Endothelial cell of umbilical vein (primary cell): Measurements from ENCODE around the gene PRKG1. TPM values are rescaled to one million over a fixed set of nuclear protein-coding genes. Genes with fewer than 3 reads are reported as not detected.

Experiments used
- BruUV-seq: library from RNA; stranded (reverse); fragments of 400-500 nt; replicated peaks from 2 replicates; lab custom pipeline; 2021; lab: Mats Ljungman, UMichigan
- CTCF ChIA-PET: fragments of 300-600, 350-600 bp; sonication (Branson Sonifier 250); formaldehyde crosslinking; loops from one replicate; lab custom pipeline; 2021; ENCODE audit warnings: antibody characterized with exemption, inconsistent platforms; lab: Charles Lee
- POLR2A ChIA-PET: fragments of 300-600, 350-600 bp; sonication (Branson Sonifier 250); formaldehyde crosslinking; loops from one replicate; lab custom pipeline; 2021; ENCODE audit warnings: antibody characterized with exemption, inconsistent platforms; lab: Charles Lee
- DNase-seq: peaks from one replicate; pipeline ENCODE4 v3.0.0-alpha.2; 2011; ENCODE audit warnings: low read depth, low spot score
- FAIRE-seq: peaks from 2 replicates; lab custom pipeline; 2011; peaks lifted over from hg19 to GRCh38; lab: Jason Lieb, UNC
- H2AFZ ChIP-seq: 2 replicates; pipeline ENCODE4 v1.6.0; 2012; ENCODE audit warnings: low read depth, low read length, control low read depth, inconsistent platforms
- H3K27ac ChIP-seq: 2 replicates; pipeline ENCODE4 v1.5.1; 2011; ENCODE audit warnings: low read depth, mild to moderate bottlenecking, control low read depth, low read length, moderate library complexity; ENCODE audit not compliant: insufficient read depth
- H3K27me3 ChIP-seq, 2 experiments: 2 replicates each; pipeline versions ENCODE4 v1.6.0 to v1.6.1; 2011; ENCODE audit warnings: low read length in 2 of 2, mixed read lengths in 1 of 2; ENCODE audit not compliant: control insufficient read depth in 2 of 2, insufficient read depth in 2 of 2
- H3K36me3 ChIP-seq, 2 experiments: 2 replicates in 1 of 2; 3 replicates in 1 of 2; pipeline ENCODE4 v1.5.1; 2011; ENCODE audit warnings: low read length in 2 of 2, mild to moderate bottlenecking in 1 of 2, moderate library complexity in 1 of 2; ENCODE audit not compliant: control insufficient read depth in 2 of 2, insufficient read depth in 2 of 2; ENCODE audit errors: extremely low read depth in 1 of 2
- H3K4me1 ChIP-seq: 3 replicates; pipeline ENCODE4 v1.5.1; 2011; ENCODE audit warnings: mild to moderate bottlenecking, low read length; ENCODE audit not compliant: control insufficient read depth, insufficient read depth; ENCODE audit errors: extremely low read depth
- H3K4me2 ChIP-seq: 2 replicates; pipeline ENCODE4 v1.6.1; 2011; ENCODE audit warnings: low read length, control low read depth, mixed read lengths; ENCODE audit not compliant: insufficient read depth
- H3K4me3 ChIP-seq, 3 experiments: fragments of 200-600 bp in 1 of 3; sonication (generic), shearing (Covaris generic) in 1 of 3; replicated peaks in 1 of 3; 2 replicates each; pipeline ENCODE4 v1.5.1; 2011 to 2016; ENCODE audit warnings: control low read depth in 3 of 3, low read length in 3 of 3, mild to moderate bottlenecking in 2 of 3, inconsistent platforms in 1 of 3, low read depth in 1 of 3, moderate library complexity in 1 of 3; ENCODE audit not compliant: insufficient read depth in 1 of 3
- H3K79me2 ChIP-seq: 2 replicates; pipeline ENCODE4 v1.6.0; 2012; ENCODE audit warnings: low read length, inconsistent platforms; ENCODE audit not compliant: control insufficient read depth, insufficient read depth
- H3K9ac ChIP-seq: replicated peaks from 2 replicates; pipeline ENCODE3; 2011; ENCODE audit warnings: low read length, control low read depth; ENCODE audit not compliant: insufficient read depth; ENCODE audit errors: extremely low read depth
- H3K9me1 ChIP-seq: replicated peaks from 3 replicates; pipeline ENCODE4 v1.6.0; 2011; ENCODE audit warnings: mild to moderate bottlenecking, low read length; ENCODE audit not compliant: control insufficient read depth, insufficient read depth; ENCODE audit errors: extremely low read depth
- H3K9me3 ChIP-seq: replicated peaks from 2 replicates; pipeline ENCODE4 v1.5.1; 2012; ENCODE audit warnings: low read length, inconsistent platforms; ENCODE audit not compliant: control insufficient read depth, insufficient read depth
- H4K20me1 ChIP-seq: replicated peaks from 2 replicates; pipeline ENCODE3; 2011; ENCODE audit warnings: mild to moderate bottlenecking, low read length; ENCODE audit not compliant: control insufficient read depth, insufficient read depth; ENCODE audit errors: extremely low read depth
- CTCF ChIP-seq, 2 donors: IDR thresholded peaks; 1 replicate in 1 of 2; 2 replicates in 1 of 2; pipeline ENCODE4 v1.5.1; 2011; ENCODE audit warnings: low read length in 2 of 2, mild to moderate bottlenecking in 2 of 2, moderate library complexity in 2 of 2, control low read depth in 1 of 2, inconsistent platforms in 1 of 2, low read depth in 1 of 2; ENCODE audit not compliant: insufficient read depth in 1 of 2; ENCODE audit errors: extremely low read depth in 1 of 2
- EZH2 ChIP-seq: IDR thresholded peaks from 2 replicates; pipeline ENCODE4 v1.6.1; 2012; ENCODE audit warnings: borderline replicate concordance, low read depth, mild to moderate bottlenecking, moderate library complexity, low read length, inconsistent platforms; ENCODE audit not compliant: severe bottlenecking
- FOS ChIP-seq: IDR thresholded peaks from 2 replicates; pipeline ENCODE4 v1.6.1; 2011; ENCODE audit warnings: mild to moderate bottlenecking, low read length, moderate library complexity, borderline replicate concordance; ENCODE audit not compliant: insufficient read depth
- GATA2 ChIP-seq: IDR thresholded peaks from 2 replicates; pipeline ENCODE4 v1.7.0; 2011; ENCODE audit warnings: low read depth, mild to moderate bottlenecking, moderate library complexity, mixed read lengths, low read length; ENCODE audit not compliant: insufficient read length, insufficient read depth
- JUN ChIP-seq: IDR thresholded peaks from 2 replicates; pipeline ENCODE4 v1.6.1; 2011; ENCODE audit warnings: borderline replicate concordance, low read depth; ENCODE audit not compliant: insufficient read length, insufficient read depth
- MAX ChIP-seq: IDR thresholded peaks from 2 replicates; pipeline ENCODE4 v1.6.1; 2011; ENCODE audit not compliant: insufficient read depth, insufficient read length
- MYC ChIP-seq: IDR thresholded peaks from one replicate; pipeline ENCODE4 v1.6.1; 2011; ENCODE audit warnings: mild to moderate bottlenecking, low read depth, low read length
- POLR2A ChIP-seq: IDR thresholded peaks from 2 replicates; pipeline ENCODE4 v1.6.1; 2012; ENCODE audit warnings: low read depth, mild to moderate bottlenecking, control low read depth, low read length
- POLR2AphosphoS5 ChIP-seq: IDR thresholded peaks from 2 replicates; pipeline ENCODE4 v1.6.1; 2012; ENCODE audit warnings: low read depth, mild to moderate bottlenecking, control low read depth, low read length, moderate library complexity; ENCODE audit not compliant: insufficient read depth
- dilution Hi-C: fragments of 300-500 bp; cut with MboI; formaldehyde crosslinking; loops from one replicate; pipeline ENCODE4 v1.15.0; 2019; ENCODE audit warnings: low sequenced_read_pairs; ENCODE audit not compliant: extremely low pct_ligation_motif_present
- intact Hi-C: fragments of 100-400 bp; cut with micrococcal nuclease; formaldehyde crosslinking; loops from one replicate; pipeline ENCODE4 v1.10.0; 2022
- polyA plus RNA-seq, 4 experiments: library from polyadenylated mRNA; depleted of rRNA in 3 of 4; stranded (reverse) in 3 of 4; unstranded in 1 of 4; fragments of >200 nt; gene quantifications; 2 replicates each; pipeline versions ENCODE4 v1.2.1 to v1.2.3, GENCODE V29; 2011 to 2012; ENCODE audit warnings: missing spikeins in 1 of 4
- total RNA-seq: library from RNA; stranded (reverse); gene quantifications from 2 replicates; pipeline ENCODE4 v1.2.3, GENCODE V29; 2021

The PRKG1 gene
- total and polyA plus RNA-seq, 2 donors (not counting 3 experiments of a cell fraction or from before 2014, with no cell fraction given), result 0.01 to 0.18 TPM

- DNase-seq (no peak), FAIRE-seq (no peak)
- dilution Hi-C loops, result no loop called here
- no TSS peak for BruUV-seq
- no peaks in the 10 kb centered on the region for H3K4me1 ChIP-seq
- no peak overlapping the region for H3K9ac ChIP-seq
- no peaks in the 10 kb centered on the region for H3K36me3 ChIP-seq
- no peak overlapping the region for H3K4me3 ChIP-seq
- peaks cover 0 to 2% of the 10 kb centered on the region in 2 experiments for H3K27me3 ChIP-seq
- no peaks in the 10 kb centered on the region for H3K9me1 ChIP-seq
- H3K27ac ChIP-seq, result no peak overlapping the region
- H2AFZ ChIP-seq, result no peak overlapping the region
- intact Hi-C loops, result no loop called here
- CTCF ChIA-PET, result interaction anchor here (1.2 kb wide), 1 partner anchor 57 kb away, joined by 3 read pairs; no protein-coding TSS in a partner anchor
- H3K9me3 ChIP-seq, result no peaks in the 10 kb centered on the region
- TF ChIP-seq MYC (no peak), POLR2AphosphoS5 (no peak), EZH2 (no peak), POLR2A (no peak), CTCF (IDR thresholded peaks at IDR 0.05; ENCODE audit: extremely low read depth in 1 of 2, insufficient read depth in 1 of 2, low read depth in 1 of 2, low read length in 2 of 2) (no peak), GATA2 (no peak), JUN (no peak), FOS (no peak), MAX (no peak)
- H4K20me1 ChIP-seq, result no peaks in the 10 kb centered on the region
- POLR2A ChIA-PET, result no interaction called here
- H3K79me2 ChIP-seq, result no peaks in the 10 kb centered on the region
- no peak overlapping the region for H3K4me2 ChIP-seq
These were observed 1116.8 kb downstream of the PRKG1 start for GRCh38 chr10:52191049-52191448.
